ENCODE measurements around the gene GMDS.

The GMDS gene

DNA sequence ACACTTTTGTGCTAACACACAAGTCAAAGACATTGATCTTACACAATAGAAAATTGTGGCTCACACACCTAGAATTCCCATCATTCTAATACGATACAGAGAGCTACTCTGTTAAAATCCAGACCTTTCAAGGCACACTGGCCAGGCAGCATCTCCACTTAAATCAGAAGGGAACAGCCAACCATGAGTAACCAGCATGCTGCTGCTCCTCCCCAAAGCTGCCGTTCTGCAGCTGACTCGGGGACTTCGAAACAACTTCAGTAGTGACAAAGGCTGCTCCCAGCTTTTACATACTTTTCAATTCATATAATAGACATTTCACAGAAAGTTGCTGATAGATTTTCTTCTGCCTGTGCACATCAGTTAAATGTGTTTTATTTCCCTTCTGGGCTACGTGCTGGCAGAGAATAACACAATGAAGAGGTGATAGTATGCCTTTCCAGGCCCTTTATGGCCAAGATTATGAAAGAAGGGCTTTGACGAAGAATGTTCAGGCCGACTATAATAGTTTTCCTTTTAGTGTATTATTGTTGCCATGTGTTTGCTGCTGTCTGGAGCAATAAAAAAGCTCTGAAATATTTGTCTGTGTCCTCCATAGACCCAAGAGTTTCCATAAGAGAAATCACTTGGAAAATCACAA is 159.0 kb downstream of the GMDS start:
- DNase-seq: no peak

DNA sequence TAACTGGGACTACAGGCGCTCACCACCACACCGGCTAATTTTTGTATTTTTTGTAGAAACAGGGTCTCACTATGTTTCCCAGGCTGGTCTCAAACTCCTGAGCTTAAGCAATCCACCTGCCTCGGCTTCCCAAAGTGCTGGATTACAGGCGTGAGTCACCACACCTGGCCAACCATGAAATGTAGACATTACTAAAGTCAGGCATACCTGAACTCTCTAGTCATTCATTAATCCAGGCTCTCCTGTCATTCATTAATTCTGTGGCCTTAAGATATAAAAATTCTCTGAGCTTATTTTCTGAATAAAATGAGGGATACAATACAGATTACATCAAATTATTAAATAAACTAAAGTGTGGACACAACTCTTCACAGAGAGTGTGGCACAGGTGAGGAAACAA is 159.7 kb downstream of the GMDS start:
- DNase-seq: no peak

DNA sequence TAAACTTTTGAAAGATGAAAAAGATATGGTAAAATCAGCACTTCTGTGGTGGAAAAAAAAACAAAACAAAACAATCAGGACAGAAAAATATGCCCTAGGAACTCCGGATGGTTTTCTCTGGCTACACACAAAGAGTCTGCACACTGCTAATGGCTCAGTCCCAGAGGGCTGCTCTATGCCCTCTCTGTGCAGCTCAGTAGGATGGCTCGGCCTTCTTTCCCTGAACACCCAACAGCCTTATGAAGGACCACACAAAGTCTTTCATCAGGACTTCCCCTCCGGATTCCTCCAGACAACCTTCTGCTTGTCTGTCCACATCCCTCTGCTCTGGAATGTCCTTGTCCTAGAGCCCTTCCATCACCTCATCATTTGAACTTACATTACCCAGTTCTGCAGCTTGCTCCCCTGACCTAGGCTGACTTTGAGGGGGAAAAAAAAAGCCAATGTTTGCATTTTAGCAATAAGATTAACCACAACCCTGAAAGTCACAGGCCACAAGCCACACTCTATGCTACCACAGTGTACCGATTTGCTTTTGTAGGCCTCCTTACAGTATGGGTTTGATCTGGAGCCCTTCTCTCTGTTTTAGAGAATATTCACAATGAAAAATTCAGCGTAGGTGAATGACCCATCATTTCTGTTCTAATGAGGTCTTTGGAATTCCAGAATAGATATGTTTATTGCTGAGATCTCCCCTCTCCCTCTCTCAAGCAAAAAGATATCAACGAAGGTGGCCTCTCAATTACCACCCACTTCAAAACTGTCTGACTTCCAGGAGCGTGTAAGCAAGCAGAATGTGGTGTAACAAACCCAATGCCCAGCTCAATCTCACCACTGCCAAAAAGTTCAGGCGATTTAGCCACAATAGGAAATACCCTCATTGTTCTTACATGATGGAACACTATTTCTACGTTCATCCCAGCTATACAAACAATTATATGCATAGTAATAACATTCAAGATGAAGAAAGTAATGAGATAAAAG is 164.0 kb downstream of the GMDS start:
- no peak for DNase-seq

DNA sequence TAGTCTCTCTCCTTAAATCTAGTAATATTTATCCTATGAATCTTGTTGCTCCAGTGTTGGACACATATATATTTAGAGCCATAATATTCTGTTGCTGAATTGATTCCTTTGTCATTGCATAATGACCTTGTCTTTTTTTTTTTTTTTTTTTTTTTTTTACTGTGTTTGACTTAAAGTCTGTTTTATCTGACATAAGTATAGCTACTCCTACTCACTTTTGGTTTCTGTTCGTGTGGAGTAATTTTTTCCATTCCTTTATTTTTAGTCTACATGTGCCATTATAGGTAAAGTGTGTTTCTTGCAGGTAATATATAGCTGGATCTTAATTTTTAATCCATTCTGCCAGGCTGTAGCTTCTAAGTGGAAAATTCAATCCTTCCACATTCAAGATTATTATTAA is 166.5 kb downstream of the GMDS start:
- no peak for DNase-seq

DNA sequence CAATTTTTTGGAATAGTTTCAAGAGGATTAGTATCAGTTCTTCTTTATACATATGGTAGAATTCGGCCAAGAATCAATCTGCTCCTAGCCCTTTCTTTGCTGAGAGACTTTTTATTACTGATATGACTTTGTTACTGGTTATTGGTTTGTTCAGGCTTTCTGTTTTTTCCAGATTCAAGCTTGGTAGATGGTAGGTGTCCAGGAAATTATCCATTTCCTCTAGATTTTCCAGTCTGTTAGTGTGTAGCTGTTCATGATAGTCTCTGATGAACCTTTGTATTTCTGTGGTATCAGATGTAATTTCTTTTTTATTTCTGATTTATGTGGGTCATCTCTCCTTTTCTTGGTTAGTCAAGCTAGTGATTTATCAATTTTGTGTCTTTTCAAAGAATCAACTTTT is 167.6 kb downstream of the GMDS start:
- no peak for DNase-seq

DNA sequence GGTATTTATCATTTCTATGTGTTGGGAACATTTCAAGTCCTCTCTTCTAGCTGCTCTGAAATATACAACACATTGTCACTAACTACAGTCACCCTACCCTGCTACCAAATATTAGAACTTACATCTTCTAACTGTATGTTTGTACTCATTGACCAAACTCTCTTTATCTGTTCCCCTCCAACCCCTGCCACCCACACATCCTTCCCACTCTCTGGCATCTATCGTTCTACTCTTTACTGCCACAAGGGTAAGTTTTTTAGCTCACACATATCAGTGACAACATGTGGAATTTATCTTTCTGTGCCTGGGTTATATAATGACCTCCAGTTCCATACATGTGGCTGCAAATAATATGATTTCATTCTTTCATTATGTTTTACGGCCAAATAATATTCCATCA is 171.9 kb downstream of the GMDS start:
- no peak for DNase-seq

DNA sequence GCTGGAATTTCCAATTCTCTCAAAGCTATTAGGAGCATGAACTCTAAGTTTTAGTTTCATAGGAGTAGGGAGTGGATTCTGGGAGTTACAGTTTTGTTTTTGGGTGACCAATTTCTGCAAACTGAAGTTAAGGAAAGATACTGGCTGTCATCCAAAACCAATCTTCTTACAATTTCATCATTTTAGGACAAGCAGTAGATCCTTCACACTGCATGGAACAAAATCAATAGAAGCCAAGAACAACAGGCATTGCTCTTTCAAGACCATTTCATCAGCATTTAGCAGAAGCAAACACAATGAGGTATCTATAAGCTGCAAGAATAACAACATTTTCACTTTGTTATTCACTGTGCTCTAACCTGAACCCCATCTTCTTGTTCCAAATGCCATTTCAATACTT is 173.0 kb downstream of the GMDS start:
- no peak for DNase-seq

DNA sequence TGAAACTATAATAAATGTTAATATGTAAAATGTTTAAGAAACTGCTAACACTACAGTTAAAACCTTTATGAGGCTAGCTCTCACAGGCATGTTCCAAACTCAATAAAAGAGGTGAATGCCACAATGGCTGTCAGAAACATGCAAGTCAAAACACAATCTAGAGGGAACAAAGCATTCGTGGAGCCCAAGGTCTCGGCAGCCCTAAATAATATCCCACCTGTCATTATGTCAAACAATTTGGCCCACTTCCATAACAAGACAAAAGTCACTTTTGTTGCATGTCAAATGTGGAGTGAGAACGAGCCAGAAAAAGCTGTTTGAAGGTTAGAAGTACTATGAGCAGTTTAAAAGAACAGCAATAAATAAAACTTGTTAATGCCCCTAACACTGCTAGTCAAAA is 181.9 kb downstream of the GMDS start:
- no peak for DNase-seq

DNA sequence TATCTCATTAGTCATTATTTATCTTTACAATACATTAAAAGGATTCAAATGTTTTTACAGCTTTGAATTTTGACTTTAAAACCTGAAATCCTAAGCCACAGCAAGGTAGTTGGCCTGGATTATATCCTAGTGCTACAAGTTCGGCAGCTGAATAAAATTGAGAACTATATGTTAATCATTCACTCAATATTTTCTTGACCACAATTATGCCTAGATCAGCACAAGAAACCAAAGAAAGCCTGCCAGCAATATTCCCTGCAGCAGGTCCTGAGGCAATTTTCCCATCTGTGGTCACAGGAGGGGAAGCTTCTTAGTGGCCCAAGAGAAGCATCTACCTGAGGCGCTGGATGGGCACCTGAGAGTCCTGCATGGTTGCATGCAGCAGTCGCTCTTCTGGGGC is 183.5 kb downstream of the GMDS start:
- no peak for DNase-seq

DNA sequence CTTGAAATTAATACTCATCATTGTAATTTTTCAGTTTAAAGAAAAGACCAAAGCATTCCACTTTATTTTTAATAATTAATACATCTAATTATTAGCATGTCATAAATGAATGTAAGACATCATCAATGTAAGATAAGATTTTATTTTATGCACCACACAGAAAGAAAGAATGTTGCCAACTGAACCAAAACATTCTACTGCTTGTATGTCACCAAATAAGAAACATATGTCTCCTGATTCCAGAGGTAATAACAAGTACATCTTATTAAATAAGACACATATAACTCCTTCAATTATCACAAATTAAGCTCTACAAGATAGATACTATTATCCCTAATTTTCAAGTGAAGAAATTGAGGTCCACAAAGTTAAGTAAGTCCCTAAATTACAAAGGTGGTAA is 189.5 kb downstream of the GMDS start:
- no peak for DNase-seq

DNA sequence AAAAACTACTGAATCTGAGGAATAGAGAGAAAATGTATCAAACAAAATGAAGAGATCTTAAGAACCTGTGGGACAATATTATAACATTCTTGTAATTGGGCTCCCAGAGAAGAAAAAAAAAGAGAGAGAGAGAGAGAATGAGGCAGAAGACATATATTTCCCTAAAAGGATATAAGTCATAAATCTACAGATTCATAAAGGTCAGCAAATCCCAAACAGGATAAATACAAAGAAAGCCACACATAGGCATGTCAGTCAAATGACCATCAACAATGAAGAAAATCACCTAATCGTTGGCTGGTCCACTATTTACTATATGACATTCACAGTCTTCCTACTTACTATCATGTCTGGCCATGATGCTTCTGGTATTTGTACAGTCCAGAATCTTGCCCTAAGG is 190.3 kb downstream of the GMDS start:
- DNase-seq: no peak

DNA sequence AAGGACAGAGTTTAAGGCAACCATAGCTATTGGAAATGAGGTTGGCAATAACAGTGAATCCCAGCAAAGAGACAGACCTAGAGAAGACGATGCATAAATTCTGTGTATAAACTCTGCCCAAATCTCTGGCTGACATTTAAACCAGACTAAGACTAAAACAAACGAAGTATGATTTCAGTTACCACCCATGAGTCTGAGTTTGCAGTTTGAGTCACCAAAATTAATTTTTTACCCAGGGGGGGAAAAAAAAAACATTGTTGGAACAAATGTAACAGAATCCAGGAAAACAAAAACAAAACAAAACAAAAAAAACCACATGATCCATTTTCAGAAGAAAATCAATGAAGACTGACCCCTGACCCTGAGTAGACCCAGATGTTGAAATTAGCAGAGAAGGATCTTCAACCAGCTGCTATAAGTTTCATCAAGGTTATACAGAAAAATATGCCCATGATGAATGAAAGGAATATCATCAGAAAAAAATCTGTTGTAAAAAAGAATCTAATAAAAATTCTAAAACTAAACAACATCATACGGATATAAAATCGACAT is 190.8 kb downstream of the GMDS start:
- DNase-seq: no peak

DNA sequence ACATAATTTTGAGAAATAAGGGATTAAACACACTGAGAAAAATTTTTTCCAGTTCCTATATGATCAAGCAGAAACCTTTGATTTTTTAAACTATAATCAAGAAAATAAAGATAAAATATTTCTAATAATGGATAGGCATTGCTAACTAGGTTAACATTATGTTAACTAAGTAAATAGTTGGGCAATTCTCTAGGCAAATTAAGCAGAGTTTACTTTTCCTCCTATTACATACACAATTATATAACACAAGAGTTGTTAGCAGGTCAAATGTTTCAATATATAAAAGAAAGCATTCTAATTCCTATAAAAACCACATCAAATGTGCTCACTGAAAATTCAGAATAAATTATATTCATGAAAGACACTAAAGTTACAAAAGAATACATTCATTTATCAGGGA is 191.7 kb downstream of the GMDS start:
- no peak for DNase-seq

DNA sequence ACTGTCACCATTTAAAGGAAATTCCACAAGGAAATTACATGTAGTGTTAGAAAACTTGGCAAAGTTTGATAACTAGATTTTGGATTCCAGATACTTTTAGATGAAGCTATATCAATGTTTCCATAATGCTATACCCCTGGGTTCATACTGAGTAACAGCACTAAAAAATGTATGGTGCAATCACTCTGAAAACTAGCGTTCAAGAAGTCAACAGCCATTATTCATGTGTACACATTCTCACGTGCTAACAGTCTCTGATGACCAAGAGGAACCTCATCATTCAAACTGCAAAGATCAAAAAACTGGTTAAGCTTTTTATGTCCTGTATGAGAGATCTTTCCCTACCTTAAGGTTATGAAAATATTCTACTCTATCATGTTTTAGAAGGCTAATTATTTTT is 197.6 kb downstream of the GMDS start:
- no peak for DNase-seq

DNA sequence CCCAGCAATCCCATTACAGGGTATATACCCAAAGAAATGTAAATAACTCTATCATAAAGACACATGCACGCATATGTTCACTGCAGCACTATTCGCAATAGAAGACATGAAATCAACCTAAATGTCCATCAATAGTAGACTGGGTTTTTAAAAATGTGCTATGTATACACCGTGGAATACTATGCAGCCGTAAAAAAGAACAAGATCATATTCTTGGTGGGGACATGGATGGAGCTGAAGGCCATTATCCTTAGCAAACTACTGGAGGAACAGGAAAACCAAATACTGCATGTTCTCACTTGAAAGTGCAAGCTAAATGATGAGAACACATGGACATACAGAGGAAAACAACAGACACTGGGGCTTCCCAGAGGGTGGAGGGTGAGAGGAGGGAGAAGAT is 201.2 kb downstream of the GMDS start:
- DNase-seq: no peak

DNA sequence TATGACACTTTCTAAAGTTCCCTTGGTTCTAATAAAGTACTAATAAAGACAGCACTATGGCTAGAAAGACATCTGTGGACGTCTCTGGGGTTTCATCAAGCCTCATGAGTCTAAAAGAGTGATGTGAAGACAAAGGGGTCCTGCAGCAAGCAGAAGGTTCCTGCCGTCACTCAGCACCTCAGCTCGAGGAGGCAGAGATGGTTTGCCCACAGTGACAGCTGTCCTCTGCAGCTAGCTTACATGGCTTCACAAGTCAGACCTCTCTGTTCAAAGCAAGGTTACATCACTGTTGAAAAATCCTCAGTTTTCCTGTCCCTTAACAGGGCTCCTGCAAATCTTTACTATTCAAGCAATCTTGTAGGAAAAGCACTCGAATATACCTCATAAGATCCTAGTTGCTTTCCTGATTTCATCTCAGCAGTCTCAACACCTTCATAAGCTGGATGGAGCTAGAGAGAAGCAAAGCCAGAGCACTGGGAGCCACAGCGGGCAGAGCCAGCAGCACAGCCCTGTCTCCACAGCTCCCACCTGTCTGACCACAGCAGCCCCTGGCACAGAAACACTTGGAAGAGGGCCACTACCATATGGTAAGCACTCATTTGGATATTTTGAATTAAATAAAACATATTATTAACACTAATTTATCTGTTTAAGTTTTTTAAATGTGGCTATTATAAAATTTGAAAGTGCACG is 202.3 kb downstream of the GMDS start:
- DNase-seq: no peak

DNA sequence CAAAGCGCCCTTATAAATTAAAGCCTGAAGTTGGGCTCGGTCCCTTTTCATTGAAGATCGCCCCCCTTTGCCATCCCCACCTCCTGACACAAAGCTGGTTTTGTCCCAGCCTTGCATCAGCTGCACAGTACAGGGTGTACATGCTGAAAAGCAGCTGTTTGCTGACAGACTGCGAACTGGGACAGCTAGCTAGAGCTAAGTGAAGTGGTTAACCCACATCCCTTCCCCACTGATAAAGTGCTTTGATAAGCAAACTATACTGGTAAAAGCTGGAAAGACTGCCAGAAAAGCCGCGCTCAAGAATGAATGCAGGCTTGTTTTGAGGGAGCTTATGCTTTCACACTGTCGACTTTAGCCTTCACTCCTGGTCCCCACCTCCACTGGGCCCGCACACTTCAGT is 207.3 kb downstream of the GMDS start:
- peak; percentile 23 to 42 for DNase-seq

DNA sequence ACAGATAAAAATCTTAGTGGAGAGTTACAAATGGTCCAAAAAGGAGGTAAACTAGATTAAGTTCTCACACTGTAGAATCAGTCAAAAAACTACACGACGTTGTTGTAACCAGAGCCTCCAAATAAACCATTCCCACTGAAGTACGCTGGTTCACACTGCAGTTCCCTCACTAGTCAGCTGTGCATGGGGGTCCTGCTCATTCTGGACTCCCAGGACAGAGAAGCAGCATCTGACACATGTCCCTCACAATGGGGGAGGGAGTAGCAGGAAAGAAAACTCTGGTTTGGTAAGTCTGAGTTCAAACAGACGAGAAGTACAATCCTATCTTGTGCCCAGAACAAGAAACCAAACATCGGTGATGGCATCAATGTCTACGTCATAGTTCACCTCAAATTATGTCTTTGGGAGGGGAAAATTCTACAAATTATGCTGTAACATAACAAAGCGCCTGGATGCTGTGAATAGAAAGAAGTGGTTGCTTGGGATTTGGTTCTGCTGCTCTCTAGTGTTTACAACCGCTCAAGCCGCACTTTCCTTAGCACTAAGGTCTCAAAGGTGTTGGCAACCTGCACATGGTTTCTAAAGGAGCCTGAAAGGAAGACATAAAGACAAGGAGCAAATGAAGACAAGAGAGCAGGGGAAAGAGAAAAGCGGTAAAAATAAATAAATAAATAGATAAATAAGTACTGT is 208.0 kb downstream of the GMDS start:
- peak in 1 of 2 experiments; percentile 15 for DNase-seq

DNA sequence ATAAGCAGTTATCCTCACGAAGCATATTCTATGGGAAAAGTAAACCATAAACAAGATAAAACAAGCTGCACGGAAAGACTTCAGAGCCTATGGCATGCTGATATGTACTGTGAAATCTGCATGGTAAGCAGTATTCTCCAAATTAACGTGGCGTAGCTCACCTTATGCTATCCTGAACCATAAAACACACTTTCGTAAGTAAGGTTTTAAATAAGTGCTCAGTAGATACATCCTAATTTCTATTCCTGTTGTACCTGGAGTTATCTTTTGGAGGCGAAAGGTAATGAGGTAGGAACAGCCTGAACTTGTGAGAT is 208.7 kb downstream of the GMDS start:
- no peak for DNase-seq

DNA sequence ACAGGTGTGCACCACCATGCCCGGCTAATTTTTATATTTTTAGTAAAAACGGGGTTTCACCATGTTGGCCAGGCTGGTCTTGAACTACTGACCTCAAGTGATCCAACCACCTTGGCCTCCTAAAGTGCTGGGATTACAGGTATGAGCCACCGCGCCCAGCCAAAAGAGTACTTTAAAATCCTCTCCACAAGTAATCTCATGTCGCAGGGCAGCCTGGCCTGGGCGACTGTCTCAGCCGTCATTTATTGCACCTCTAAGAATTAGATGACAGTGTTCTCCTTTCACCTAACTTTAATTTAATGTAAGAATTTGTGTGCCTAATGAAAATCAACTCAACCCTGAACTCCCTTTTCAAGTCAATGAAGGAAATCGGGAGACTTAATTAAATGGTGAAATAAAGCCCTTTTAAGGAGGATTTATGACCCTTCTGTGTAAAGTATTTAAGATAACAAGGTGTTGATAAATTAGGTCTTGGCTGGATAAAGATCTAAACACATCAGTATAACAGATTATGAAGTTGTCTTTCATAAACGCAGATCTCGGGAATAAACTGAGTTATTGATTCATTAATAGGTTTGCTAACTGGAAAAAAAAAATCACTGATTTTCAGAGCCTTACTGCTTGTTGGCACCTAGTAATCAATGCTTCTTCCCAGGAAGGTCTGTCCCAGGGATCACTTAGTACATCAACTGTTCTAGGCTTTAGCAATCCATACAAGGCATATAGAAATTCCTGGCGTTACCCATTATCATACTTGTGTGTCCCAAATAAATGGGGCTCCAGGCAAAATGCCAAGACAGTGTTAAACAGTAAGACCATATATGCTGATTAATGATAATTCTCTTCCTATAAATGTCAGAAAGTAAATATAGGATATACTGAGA is 209.3 kb downstream of the GMDS start:
- no peak for DNase-seq

DNA sequence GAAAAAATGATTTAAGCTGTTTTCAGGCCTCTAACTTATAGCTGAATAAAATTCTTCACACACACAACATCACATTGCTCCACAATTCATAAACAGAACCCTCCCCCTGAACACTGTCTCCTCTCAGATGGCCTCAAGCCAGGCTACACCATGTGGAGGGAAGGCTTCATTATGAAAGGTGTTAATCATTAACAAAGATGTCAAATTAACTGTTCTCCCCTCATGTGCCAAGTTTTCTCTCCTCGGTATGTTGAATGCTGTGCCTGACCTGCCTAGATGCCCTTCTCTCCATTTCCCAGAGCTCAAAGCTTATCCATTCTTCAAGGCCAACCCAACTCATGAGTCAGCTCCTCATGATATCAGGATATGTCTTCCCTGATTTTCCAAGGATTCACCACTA is 210.4 kb downstream of the GMDS start:
- no peak for DNase-seq

DNA sequence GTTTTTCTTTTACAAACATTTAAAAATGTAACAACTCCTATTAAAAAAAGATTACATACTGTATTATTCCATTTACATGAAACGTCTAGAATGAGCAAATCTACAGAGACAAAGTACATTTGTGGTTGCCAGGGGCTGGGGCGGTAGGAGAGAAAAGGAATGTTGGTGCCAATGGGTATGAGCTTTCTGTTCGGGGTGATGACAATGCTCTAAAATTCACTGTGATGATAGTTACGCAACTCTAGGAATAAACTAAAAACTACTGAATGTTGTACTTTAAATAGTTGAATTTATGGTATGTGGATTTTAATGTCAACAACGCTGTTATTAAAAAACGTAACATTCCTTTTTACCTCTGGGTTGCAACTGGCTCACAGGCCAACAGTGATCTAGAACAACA is 211.1 kb downstream of the GMDS start:
- DNase-seq: no peak
